IPS-NIHi7 (cell line): Measurements from ENCODE around the gene HNRNPA2B1.
A peak's percentile ranks its signal among the peaks of the same experiment; 100 is the strongest.
"Not testable (repeated sequence)": the region's sequence is repeated elsewhere in the genome, so short reads cannot be mapped to it uniquely, and the experiment has no call there.

Experiments
- DNase-seq: peaks from one replicate; pipeline ENCODE4 v3.0.0; 2012; ENCODE audit warnings: mixed read lengths; ENCODE audit errors: extremely low spot score

Gene HNRNPA2B1

GRCh38 chr7:26166684-26167266 is 33.8 kb downstream of the HNRNPA2B1 start:
- no peak for DNase-seq

- DNase-seq, result no peak
Measured at GRCh38 chr7:26165950-26166683, 34.4 kb downstream of the HNRNPA2B1 start.

- DNase-seq, result not testable (repeated sequence)
Measured at GRCh38 chr7:26163804-26164203, 36.7 kb downstream of the HNRNPA2B1 start.

- no peak for DNase-seq
Measured at GRCh38 chr7:26162431-26162830, 38.1 kb downstream of the HNRNPA2B1 start.

GRCh38 chr7:26160896-26161295 is 39.6 kb downstream of the HNRNPA2B1 start:
- no peak for DNase-seq

- no peak for DNase-seq
Measured at GRCh38 chr7:26159243-26159642, 41.3 kb downstream of the HNRNPA2B1 start.

GRCh38 chr7:26157520-26158105 is 42.9 kb downstream of the HNRNPA2B1 start:
- DNase-seq, result no peak

- no peak for DNase-seq
Measured at GRCh38 chr7:26156451-26157420, 43.8 kb downstream of the HNRNPA2B1 start.

- no peak for DNase-seq
Measured at GRCh38 chr7:26155531-26156375, 44.8 kb downstream of the HNRNPA2B1 start.

- peak; percentile 71 for DNase-seq
Measured at GRCh38 chr7:26153823-26154783, 46.4 kb downstream of the HNRNPA2B1 start.

GRCh38 chr7:26153241-26153822 is 47.2 kb downstream of the HNRNPA2B1 start:
- peak; percentile 43 for DNase-seq

GRCh38 chr7:26152782-26153240 is 47.7 kb downstream of the HNRNPA2B1 start:
- not testable (repeated sequence) for DNase-seq

- DNase-seq, result peak; percentile 89
Measured at GRCh38 chr7:26151953-26152781, 48.4 kb downstream of the HNRNPA2B1 start, which contains the start of gene NFE2L3. Gene NFE2L3 (plus strand): TSS chr7:26152198. CDS start chr7:26152499, 301 bp downstream.

GRCh38 chr7:26151650-26151952 is 48.9 kb downstream of the HNRNPA2B1 start:
- no peak for DNase-seq

GRCh38 chr7:26151096-26151495 is 49.5 kb downstream of the HNRNPA2B1 start:
- DNase-seq, result no peak

GRCh38 chr7:26149391-26149977 is 51.1 kb downstream of the HNRNPA2B1 start:
- no peak for DNase-seq

- DNase-seq, result not testable (repeated sequence)
Measured at GRCh38 chr7:26148307-26148700, 52.2 kb downstream of the HNRNPA2B1 start.
